SK-N-SH treated with all-trans-retinoic acid at 6 μM for 48 hours (cell line): Measurements from ENCODE around the gene BOD1L1.

Source experiments
- ATAC-seq: fragments of 200-7000 bp; cut with Tn5 transposase; 3 replicates; pipeline ENCODE4 v1.9.1; 2020; ENCODE audit warnings: mild to moderate bottlenecking, moderate library complexity
- ARNTL ChIP-seq: fragments of 450-650 bp; formaldehyde crosslinking; IDR thresholded peaks from 2 replicates; pipeline ENCODE4 v1.5.0; 2020; ENCODE audit warnings: low read depth, mild to moderate bottlenecking, moderate library complexity, borderline replicate concordance
- BACH2 ChIP-seq: fragments of 250-450 bp; sonication (Bioruptor Pico); IDR thresholded peaks from 2 replicates; pipeline ENCODE4 v1.9.0; 2021; ENCODE audit warnings: mild to moderate bottlenecking, borderline replicate concordance
- CREB5 ChIP-seq: fragments of 250-450 bp; sonication (Bioruptor Pico); IDR thresholded peaks from 2 replicates; pipeline ENCODE4 v1.5.1; 2020; ENCODE audit warnings: low read depth, mild to moderate bottlenecking, moderate library complexity
- CSDC2 ChIP-seq: fragments of 250-450 bp; sonication (Bioruptor Pico); IDR thresholded peaks from 2 replicates; pipeline ENCODE4 v1.5.0; 2020; ENCODE audit warnings: mild to moderate bottlenecking, moderate library complexity
- CSRNP3 ChIP-seq: fragments of 250-450 bp; sonication (Bioruptor Pico); IDR thresholded peaks from 2 replicates; pipeline ENCODE4 v1.5.1; 2021; ENCODE audit warnings: mild to moderate bottlenecking, moderate library complexity
- ESRRG ChIP-seq: fragments of 250-450 bp; sonication (Bioruptor Pico); IDR thresholded peaks from 2 replicates; pipeline ENCODE4 v1.6.1; 2021; ENCODE audit warnings: mild to moderate bottlenecking
- ISL1 ChIP-seq: fragments of 250-450 bp; sonication (Bioruptor Pico); IDR thresholded peaks from 2 replicates; pipeline ENCODE4 v2.1.2; 2022; ENCODE audit warnings: mild to moderate bottlenecking, moderate library complexity
- OSR1 ChIP-seq: fragments of 250-450 bp; sonication (Bioruptor Pico); IDR thresholded peaks from 2 replicates; pipeline ENCODE4 v1.8.0; 2022; ENCODE audit warnings: moderate library complexity, mild to moderate bottlenecking, inconsistent platforms
- PATZ1 ChIP-seq: fragments of 250-450 bp; sonication (Bioruptor Pico); IDR thresholded peaks from 2 replicates; pipeline ENCODE4 v1.8.0; 2020; ENCODE audit warnings: mild to moderate bottlenecking, moderate library complexity, borderline replicate concordance
- POU6F1 ChIP-seq: fragments of 250-450 bp; sonication (Bioruptor Pico); IDR thresholded peaks from 2 replicates; pipeline ENCODE4 v1.8.0; 2021; ENCODE audit warnings: low read depth, mild to moderate bottlenecking, moderate library complexity, borderline replicate concordance
- PPARA ChIP-seq: fragments of 250-450 bp; sonication (Bioruptor Pico); IDR thresholded peaks from 2 replicates; pipeline ENCODE4 v1.5.0; 2020; ENCODE audit warnings: mild to moderate bottlenecking, borderline replicate concordance
- SNAI2 ChIP-seq: fragments of 250-450 bp; sonication (Bioruptor Pico); IDR thresholded peaks from 2 replicates; pipeline ENCODE4 v1.5.0; 2020; ENCODE audit warnings: mild to moderate bottlenecking, moderate library complexity
- TCF4 ChIP-seq: fragments of 250-450 bp; sonication (Bioruptor Pico); IDR thresholded peaks from 2 replicates; pipeline ENCODE4 v1.8.0; 2021; ENCODE audit warnings: mild to moderate bottlenecking, moderate library complexity, borderline replicate concordance
- TOX ChIP-seq: fragments of 250-450 bp; sonication (Bioruptor Pico); IDR thresholded peaks from 2 replicates; pipeline ENCODE4 v1.8.0; 2021; ENCODE audit warnings: mild to moderate bottlenecking, moderate library complexity, borderline replicate concordance
- TSHZ2 ChIP-seq: fragments of 250-450 bp; sonication (Bioruptor Pico); IDR thresholded peaks from 2 replicates; pipeline ENCODE4 v1.5.0; 2020; ENCODE audit warnings: mild to moderate bottlenecking, moderate library complexity
- ZC3H10 ChIP-seq: fragments of 250-450 bp; sonication (Bioruptor Pico); IDR thresholded peaks from 2 replicates; pipeline ENCODE4 v1.5.1; 2021; ENCODE audit warnings: mild to moderate bottlenecking, moderate library complexity
- ZFP30 ChIP-seq: fragments of 450-650 bp; formaldehyde crosslinking; IDR thresholded peaks from 2 replicates; pipeline ENCODE4 v1.5.0; 2022; ENCODE audit warnings: mild to moderate bottlenecking, moderate library complexity
- ZNF565 ChIP-seq: fragments of 450-650 bp; formaldehyde crosslinking; conservative IDR thresholded peaks from 2 replicates; pipeline ENCODE4 v1.5.0; 2020; ENCODE audit warnings: low read depth, mild to moderate bottlenecking, moderate library complexity
- ZNF70 ChIP-seq: fragments of 450-650 bp; formaldehyde crosslinking; IDR thresholded peaks from 2 replicates; pipeline ENCODE4 v1.5.0; 2020; ENCODE audit warnings: mild to moderate bottlenecking, moderate library complexity
- ZNF8 ChIP-seq: fragments of 450-650 bp; formaldehyde crosslinking; IDR thresholded peaks from 2 replicates; pipeline ENCODE4 v1.5.0; 2020; ENCODE audit warnings: mild to moderate bottlenecking, moderate library complexity

Gene BOD1L1

GRCh38 chr4:13584481-13584880 lies 43.0 kb downstream of the BOD1L1 start:
- ATAC-seq = no peak
- TF ChIP-seq TCF4 (no peak), ESRRG (CRISPR knock-in tag) (no peak), ZNF565 (CRISPR knock-in tag) (no peak), ZNF70 (CRISPR knock-in tag) (no peak), PPARA (CRISPR knock-in tag) (no peak), SNAI2 (CRISPR knock-in tag) (no peak), CSDC2 (no peak), PATZ1 (CRISPR knock-in tag) (no peak)

- no peak for TF ChIP-seq ISL1 (CRISPR knock-in tag)
- TF ChIP-seq ARNTL = no peak
- TF ChIP-seq ZC3H10 (CRISPR knock-in tag) = no peak
- TF ChIP-seq ZNF8 (CRISPR knock-in tag) = no peak
- TF ChIP-seq TSHZ2 (CRISPR knock-in tag) = no peak
- TF ChIP-seq ZNF565 (CRISPR knock-in tag) = no peak
- TF ChIP-seq PPARA (CRISPR knock-in tag) = no peak
- TF ChIP-seq TOX (CRISPR knock-in tag) = no peak
- TF ChIP-seq ZFP30 = no peak
- no peak for TF ChIP-seq PATZ1 (CRISPR knock-in tag)
- TF ChIP-seq OSR1 (CRISPR knock-in tag) = no peak
- TF ChIP-seq BACH2 (CRISPR knock-in tag) = no peak
- no peak for TF ChIP-seq SNAI2 (CRISPR knock-in tag)
- no peak for TF ChIP-seq POU6F1 (CRISPR knock-in tag)
- TF ChIP-seq CSDC2 = no peak
- no peak for TF ChIP-seq CREB5 (CRISPR knock-in tag)
- no peak for TF ChIP-seq ESRRG (CRISPR knock-in tag)
- TF ChIP-seq CSRNP3 = no peak
- no peak for TF ChIP-seq ZNF70 (CRISPR knock-in tag)
- no peak for TF ChIP-seq TCF4
- ATAC-seq = no peak
Observed at GRCh38 chr4:13580036-13580435, 47.5 kb downstream of the BOD1L1 start.
